Superior temporal gyrus (tissue), 1 donor: Measurements from ENCODE around the gene FARP1.

Source experiments
- DNase-seq: peaks from one replicate; pipeline ENCODE4 v3.0.0-alpha.2; 2016; ENCODE audit errors: extremely low spot score

Gene FARP1

DNA sequence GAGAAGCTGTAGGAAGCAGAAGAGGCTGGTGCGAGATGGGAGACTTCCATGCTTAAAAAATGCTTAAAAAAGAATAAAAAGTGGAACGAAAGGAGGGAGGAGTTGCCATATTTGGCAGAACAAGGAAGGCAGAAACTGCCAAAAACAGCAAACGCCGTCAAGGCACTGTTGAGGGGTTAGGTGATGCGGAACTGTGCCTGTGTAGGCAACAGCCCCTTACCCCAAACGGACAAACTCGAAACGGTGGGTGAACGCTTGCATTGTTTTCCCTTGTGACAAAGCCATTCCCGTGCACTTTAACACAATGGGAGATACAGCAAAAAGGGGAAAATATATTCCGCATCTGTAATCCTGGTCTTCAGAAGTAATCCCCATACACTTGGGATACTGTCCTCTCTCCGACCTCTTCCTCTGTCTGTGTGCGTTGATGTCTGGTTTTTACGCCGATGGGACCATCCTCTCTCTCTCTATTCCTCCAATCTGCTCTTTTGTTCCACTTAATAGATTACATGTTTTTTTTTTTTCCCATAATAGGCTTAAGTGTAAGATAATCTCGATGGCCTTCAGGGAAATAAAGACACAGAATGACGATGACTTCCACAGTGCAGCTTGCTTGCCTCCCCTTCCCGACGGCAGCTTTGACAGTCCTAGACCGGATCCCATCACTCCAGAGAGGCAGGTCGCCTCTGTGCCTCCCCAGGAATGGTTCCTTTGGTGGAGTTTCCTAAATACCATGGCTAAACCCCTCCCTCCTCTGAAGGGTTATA is 166.9 kb downstream of the FARP1 start:
- no peak for DNase-seq

DNA sequence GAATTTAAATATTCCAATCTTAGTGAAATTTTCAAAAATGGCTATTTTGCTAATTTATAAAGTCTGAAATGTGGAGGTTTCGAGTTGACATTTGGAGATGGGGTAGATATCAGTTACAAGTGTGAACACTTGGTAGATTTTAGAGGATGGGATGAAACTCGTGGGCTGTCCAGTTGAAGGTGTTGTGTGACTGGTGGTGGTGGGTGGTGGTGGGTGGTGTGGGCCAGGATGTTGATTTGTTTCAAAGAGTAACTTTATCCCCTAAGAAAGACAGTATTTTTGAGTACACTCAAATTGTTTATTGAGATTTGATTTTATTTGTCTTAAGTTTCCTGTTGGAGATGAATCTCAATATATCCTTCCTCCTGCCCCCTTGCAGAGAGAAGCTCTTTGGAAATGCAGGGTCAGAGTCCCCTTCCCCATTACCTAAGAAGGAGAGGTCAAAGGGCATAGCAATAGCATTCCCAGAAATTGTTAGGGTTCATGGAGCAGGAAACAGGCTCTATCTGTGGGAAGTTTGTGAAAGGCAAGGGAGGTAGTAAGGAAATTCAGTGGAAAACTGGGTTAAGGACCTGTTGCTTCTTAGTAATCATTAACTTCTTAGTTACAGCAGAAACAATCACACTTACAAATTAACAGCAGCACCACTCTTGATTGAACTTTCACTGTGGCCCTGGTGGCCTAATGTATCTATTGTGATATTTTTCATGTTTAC is 167.7 kb downstream of the FARP1 start:
- DNase-seq: no peak

DNA sequence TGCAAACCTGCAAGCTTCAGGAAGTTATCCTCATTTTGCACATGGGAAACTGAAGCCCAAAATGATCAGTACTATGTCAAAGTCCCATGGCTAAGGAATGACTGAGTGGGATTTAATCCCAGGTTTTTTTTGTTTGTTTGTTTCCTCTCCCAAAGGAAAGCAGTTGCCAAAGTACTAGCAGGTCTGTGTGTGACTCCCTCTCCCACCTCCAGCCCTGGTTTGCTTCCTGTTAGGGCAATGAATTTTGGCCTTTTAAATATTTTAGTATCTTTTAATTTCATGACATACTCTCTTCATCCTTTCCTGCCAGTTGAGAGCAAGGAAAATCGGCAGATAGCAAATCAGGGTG is 168.3 kb downstream of the FARP1 start:
- no peak for DNase-seq

DNA sequence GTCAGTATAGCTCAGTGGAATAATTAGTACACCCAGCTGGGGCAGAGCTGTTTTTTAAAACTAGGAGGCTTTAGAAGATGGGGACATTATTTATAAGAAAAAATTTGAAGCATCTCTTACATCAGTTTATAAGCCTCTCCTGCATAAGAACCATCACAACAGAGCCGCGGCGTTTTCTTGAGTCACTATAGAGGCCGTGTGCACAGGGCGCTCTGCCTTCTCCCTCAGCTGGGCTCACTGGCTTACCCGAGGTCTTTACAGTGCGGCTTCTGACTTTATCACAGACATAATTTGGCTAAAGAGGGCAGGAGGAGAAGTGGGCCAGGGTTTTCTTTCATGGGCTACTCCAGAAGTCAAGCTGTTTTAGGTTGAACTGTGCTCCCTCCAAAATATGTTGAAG is 169.7 kb downstream of the FARP1 start:
- no peak for DNase-seq

DNA sequence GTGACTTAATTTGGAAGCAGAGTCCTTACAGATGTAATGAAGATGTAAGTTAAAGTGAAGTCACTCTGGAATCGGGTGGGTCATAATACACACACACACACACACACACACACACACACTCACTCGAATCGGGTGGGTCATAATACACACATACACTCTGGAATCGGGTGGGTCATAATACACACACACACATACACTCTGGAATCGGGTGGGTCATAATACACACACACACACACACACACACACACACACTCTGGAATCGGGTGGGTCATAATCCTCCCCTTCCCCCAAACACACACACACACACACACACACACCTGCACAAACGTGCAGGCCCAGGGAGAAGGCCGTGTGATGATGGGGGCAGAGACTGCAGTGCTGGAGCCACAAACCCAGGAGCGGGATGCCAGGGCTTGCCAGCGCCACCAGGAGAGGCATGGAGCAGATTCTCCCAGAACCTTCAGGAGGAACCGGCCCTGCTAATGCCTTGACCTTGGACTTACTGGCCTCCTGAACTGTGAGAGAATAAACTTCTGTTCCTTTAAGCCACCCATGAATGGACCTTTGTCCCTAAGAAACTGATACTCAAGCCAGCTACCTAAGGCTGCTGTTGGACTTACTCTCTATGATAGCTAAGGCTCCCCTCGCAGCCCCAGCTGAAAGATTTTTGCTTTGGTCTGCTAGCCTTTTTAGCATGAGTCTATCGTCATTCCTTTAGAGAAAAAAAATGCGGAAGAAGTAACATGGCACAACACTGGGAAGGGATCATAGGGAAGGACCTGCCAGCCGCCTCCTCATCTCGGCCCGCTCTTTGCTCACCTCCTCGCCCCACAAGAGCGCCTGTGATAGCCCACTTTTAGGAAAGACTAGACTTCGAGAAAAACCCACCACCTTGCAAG is 170.4 kb downstream of the FARP1 start:
- DNase-seq: no peak

DNA sequence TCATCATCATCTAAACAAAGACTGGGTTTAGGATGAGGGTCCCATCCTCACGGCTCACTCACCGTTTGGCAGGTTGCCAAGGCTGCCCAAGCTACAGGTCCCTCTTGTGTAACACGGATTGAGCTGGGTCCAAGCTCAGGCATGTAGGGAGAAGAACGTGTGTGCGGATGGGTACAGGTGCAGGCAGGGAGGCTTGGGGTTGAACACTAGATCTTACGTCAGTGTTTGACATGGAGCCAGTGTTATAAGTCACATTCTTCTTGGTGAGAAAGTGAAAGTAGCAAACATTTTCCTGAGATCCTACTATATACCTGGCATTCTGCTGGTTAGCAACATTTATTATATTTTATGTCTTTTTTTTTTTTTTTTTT is 171.0 kb downstream of the FARP1 start:
- DNase-seq: no peak

DNA sequence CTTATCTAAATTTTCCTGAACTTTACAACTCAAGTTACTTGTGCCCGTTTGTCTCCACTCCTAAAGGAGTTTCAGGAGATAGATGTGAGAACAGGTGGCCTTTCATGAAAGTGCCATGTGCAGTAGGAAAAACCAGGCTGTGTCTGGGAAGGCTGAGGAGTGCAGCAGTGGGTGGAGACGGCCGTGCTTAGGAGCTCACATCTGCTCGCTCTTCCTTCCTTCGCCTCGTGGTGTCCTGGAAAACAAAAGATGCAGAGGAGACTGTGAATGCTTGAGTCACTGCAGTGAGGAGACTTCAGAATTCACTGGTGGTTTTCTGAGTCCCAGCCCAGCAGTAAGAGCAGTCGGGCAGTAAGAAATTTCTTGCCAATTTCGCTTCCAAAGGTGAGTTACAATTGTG is 172.6 kb downstream of the FARP1 start:
- DNase-seq: peak; percentile 54

DNA sequence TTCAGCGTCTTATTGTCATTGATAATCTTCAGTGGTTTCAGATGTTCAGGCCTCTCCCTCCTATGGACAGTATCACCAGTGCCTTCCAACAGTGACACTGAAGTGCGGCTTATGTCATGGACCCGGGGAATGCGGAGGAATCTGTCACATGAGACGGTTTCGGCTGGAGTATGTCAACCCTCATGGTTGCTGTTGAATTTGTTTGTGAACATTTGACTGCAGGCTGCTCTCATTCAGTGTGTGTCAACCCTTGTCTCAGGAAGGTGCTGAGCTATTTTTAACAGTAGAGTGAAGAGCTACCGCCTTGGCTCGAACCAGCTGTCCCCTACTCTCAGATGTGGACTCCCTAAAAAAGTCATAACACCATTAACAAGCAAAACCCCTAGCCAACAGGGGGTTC is 173.0 kb downstream of the FARP1 start:
- no peak for DNase-seq

DNA sequence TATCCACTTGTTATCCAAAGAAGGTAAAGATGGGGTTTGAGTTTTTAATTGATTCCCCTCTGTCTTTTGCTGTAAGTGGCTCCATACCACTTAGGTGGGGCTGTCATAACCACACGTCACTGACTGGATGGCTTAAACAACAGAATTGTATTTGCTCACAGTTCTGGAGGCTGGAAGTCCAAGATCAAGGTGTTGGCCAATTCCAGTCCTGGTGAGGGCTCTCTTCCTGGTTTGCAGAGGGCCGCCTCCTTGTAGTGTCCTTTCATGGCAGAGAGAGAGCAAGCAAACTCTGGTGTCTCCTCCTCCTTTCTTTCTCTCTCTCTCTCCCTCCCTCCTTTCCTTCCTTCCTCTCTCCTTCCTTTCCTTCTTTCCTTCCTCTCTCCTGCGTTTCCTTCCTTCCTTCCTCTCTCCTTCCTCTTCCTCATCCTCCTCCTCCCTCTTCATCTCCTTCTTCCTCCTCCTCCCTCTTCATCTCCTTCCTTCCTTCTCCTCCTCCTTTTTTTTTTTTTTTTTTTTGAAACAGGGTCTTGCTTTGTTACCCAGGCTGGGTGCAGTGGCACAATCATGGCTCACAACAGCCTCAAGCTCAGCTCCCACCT is 174.8 kb downstream of the FARP1 start:
- no peak for DNase-seq

DNA sequence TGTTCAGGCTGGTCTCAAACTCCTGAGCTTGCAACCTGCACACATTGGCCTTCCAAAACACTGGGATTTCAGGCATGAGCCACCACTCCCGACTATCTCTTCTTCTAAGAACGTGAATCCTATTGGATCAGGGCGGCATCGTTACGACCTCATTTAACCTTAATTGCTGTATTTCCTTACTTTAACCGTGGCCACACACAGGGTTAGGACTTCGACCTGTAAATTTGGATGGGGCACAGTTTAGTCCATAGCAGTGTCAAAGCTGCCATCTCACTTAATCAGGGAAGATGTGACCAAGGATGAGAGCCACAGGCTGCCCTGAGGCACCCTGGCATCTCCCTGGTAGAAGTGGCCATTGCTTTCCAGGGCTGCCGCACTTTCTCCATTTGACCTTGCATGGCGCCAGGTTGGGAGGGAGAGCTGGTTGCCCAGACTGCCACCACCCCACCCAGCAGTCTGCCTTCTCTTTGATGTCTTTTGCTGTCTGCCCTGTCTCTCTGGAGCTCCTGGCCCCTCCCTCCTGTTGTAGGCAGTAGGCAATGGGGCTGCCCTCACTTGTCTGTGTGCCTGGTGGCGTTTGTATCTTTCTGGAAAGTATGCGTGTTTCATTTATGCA is 175.5 kb downstream of the FARP1 start:
- no peak for DNase-seq

DNA sequence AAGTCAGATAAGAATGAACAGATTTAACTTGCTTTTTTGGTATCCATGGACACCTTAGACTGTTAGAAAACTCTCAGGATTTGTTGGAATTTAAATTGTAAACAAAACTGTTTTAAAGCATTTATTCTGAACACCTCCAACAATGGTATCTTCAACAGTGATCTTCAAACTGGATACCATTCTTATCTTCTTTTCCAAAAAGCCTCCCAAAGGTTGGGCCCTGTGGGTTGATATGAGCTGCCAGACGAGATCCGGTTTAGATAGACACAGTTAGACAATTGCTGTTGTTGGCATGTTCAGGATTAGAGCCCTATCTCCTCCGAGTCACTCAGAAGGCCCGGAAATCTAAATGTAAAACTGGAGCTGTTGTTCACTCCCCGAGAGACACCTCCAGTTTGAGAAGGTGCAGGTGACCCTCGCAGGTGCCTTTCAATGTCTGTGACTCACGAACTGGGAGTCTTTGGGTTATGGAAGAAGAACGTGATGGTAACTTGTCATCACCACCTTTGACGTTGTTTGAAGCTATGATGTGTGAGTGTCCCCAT is 177.7 kb downstream of the FARP1 start:
- no peak for DNase-seq

DNA sequence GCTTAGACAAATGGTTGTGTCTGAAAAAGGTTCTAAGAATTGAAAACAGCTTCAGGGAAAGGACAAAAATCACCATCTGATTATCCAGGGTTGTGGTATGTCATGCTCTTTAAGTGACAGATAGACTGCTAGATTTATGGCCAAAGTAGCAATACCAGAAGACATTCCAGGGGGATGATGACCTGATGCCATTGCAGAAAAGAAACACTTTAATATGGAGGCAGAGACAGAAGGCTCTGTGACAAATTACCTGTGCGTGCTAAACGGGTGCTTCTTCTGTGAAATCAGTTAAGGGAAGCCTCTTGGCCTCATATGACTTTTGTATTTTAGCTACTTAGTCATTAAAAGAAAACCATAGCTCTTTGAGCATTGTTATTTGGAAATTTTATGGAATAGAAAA is 178.5 kb downstream of the FARP1 start:
- DNase-seq: no peak

DNA sequence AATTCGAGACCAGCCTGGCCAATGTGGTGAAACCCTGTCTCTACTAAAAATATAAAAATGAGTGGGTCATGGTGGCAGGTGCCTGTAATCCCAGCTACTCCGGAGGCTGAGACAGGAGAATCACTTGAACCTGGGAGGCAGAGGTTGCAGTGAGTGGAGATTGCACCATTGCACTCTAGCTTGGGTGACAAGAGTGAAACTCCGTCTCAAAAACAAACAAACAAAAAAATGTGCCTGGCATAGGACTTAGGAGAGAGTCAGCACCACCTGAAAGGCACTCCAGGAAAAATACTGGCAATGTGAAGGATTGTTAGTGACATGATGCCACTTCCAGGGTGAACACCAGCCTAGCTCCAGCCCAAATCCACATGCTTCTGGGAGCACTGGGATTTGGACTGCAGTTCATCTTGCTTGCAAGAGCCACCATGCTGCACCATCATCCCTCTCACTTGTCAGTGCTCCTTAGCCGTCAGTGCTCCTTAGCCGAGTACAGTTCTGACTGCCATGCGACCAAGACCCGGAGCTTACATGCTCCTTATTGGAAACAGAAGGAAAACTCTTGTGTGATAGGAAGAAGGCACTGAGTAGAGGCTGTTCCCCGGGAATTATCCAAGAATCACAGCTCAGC is 179.3 kb downstream of the FARP1 start:
- DNase-seq: no peak

DNA sequence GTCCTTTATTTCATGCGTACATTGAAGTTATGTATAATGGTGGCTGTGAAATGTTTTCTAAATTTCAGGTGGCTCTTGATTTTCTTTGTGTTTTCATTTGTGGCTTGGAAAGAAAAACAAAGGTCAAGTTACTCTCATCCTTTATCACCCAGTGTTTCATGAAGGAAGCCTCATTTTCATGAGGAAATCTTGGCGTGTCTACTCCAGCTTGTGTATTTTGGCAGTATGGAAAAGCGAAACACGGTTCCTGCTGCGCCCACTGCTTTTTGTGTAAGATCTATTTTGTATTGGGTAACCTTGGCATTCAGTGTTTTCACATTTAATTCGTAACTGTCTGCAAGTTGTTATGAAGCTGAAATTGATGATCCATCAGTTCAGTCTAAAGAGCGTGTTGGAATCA is 181.2 kb downstream of the FARP1 start:
- no peak for DNase-seq

DNA sequence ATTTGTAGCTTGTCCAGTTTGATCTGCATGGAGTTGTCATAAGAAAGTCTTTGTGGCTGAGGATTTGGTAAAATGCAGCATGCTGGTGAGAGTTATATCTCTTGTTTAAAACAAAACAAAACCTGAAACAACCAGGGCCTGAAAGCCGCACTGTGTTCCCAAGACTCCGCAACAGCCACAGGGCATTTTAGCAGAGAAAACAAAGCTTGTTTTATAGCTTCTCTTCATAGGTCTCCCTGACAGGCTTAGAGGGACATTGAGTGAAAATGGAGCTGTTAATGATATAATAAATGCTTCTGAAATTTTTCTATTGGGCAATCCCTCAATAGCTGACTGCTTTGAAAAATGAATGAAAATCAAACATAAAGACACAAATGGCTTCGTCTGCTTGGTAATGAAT is 182.8 kb downstream of the FARP1 start:
- no peak for DNase-seq

DNA sequence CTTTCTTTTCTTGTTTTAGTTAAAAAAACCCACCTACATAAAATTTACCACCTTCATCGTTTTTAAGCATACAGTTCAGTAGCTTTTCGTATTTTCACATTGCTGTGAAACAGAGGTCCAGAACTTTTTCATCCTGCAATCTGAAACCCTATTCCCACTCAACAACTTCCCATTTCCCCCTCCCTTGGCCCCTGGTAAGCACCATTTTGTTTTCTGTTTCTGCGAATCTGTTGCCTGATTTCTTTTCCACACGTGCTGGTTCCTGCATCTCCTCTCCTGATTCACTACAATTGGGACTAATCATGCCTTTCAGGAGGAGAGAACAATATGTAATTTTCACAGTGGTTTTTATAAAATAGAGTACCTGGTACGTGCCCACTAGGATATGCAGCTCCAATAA is 183.4 kb downstream of the FARP1 start:
- no peak for DNase-seq

DNA sequence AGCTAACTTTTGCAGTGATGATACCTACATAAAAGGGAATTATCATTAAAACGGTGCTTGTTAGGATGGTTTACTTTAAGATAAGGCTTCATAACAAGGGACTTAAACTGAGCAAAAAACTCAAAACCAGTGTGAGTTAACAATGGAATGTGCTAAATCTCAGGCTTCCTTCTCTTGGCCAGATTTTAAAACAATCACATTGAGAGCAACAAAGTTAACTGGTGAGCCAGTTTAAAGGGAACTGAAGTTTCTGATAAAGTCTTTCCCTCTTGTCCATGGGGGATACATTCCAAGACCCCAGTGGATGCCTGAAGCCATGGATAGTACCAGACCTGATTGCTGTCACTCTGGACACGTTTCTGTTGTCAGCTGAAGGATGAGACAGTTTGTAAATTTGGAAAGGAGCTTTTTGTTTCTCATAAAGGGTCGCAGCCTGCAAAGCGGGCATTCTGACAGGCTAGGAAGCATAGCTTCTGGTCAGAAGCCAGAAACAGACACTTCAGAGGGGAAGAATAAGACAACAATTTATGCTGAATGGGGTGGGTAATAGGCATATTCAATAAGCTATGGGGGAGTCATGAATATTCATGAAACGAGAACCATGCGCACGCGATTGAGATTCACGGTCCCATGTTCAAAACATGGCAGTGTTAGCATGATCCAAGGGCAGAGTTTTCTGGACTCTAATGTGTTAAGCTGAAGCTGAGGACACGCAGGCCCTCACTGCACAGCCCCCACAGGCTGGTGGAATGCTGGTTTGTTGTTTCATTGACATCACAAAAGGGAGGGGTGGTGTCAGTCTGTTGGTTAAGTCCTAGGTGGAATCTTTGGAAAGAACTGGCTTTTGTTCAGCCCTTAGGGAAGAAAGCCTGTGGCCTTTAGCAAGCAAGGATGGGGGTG is 184.7 kb downstream of the FARP1 start:
- no peak for DNase-seq

DNA sequence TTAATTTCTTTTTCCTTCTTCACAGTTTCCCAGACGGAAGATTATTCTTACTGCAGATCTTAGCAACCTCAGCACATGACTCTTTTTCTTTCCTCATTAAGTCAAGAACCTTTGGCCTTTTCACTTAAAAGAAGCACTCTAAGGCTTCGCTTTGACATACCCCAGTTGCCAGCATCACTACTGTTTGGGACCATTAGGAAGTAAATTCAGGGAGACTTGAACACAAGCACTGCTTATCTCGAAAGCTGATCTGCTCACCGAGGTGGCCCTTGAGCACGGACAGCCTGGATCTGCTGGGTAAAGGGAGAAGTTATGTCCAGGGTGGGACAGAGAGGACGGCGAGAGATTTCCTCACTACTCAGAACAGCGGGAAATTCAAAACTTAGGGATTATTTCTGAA is 185.6 kb downstream of the FARP1 start:
- DNase-seq: no peak

DNA sequence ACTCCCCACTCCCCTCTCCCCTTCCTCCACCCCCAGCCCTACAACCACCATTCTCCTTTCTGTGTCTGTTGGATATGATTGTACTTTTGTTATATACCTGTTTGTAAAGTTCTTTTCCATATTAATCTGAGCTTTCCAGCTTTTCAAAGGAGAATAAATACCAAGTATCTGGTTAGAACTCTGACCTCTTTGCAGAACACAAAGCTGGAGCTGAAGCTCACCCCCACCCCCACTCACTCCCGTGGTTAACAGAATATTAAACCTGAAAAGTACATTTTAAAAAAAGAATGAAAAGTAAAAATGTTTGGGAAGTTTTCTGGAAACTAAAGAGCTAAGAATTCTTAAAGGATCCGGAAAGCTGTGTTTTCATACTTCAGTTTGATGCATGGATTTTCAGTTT is 189.3 kb downstream of the FARP1 start:
- DNase-seq: no peak

DNA sequence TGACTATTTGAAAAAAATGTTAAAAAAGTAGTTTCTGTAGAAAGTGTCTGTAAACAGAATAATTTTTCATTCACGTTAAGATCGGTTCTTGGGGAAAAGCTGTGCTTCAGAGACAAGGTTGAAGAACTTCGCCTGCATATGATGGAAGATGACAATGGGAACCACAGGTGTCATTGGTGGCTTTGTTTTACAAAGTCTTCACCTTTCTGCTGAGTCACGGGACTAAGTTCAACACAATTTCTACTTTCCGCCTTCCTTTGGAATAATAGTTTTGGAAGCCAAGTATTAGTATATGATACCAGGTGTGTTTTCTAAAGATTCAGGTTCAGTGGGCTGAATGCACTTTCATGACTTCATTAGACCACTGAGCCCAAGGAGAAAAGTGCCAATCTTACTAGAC is 189.8 kb downstream of the FARP1 start:
- DNase-seq: no peak
